GM21825 (cell line): Measurements from ENCODE around the gene ZMYM3.
"Not testable (repeated sequence)": the region's sequence is repeated elsewhere in the genome, so short reads cannot be mapped to it uniquely, and the experiment has no call there.

Experiments
- ATAC-seq: cut with Tn5 transposase; IDR thresholded peaks from one replicate; pipeline ENCODE4 v1.9.1; 2021; ENCODE audit warnings: mild to moderate bottlenecking, moderate library complexity; ENCODE audit not compliant: unreplicated experiment

Gene ZMYM3

GRCh38 chrX:71254092-71254963 lies at the start of gene ZMYM3:
Gene ZMYM3 (minus strand): TSS chrX:71254140. CDS start chrX:71253255, 885 bp downstream.
- peak; percentile 68 for ATAC-seq

- ATAC-seq, result no peak
These were observed 48.7 kb upstream of the ZMYM3 start for GRCh38 chrX:71302461-71303213.

DNA sequence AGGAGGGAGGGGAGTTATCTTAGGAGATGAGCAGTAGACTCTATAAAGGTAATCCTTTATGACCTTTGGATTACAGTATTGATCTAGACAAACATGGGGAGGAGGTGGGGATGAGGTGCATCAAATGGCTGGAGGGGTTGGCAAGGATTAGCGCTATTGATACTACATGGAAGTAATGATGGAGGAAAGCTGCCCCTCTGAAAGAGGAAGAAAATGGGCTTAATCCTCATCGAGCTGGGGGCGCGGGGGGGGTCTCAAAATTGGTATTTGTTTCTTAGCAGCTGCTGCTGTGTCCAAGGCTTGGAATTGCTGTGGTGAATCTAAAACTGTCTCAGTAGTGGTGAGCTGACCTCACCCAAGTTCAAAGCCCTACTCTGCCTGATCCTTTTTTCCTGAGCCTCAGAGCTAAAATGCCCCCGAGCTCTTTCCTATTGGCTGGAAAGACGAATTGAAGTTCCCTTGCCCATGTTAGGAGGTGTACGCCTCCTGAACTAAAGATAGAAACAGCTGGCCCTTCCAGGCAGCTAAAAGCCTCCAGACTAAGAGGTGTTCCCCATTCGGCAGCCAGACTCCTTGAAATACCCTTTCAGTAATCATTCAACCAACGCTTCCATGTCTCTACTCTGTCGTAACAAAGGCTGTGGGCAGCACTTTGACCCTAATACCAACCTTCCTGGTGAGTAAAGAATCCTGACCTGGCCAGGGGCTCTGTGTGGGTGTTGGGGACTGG lies 47.4 kb upstream of the ZMYM3 start, which contains the start of gene ITGB1BP2:
TSS of gene ITGB1BP2 (plus strand) at position 556 of the 730 bp plus-strand sequence. CDS start at position 613, 57 bp downstream.
- ATAC-seq, result no peak

DNA sequence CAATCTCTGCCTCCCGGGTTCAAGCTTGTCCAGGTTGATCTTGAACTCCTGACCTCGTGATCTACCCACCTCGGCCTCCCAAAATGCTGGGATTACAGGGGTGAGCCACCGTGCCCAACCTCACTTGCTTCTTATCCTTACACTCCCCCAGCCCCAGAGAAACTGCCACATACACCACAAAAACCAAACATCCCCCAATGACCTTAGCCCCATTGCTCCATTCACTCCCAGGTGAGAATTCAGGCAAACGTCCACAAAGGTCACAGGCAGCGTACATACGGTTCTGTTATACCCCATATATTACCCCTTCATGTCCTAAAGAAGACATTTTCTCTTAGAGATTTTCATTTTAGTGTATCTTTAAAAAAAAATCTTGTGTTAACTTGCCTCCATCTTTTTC lies 46.6 kb upstream of the ZMYM3 start:
- ATAC-seq, result not testable (repeated sequence)

GRCh38 chrX:71300064-71300463 lies 46.1 kb upstream of the ZMYM3 start:
- ATAC-seq, result not testable (repeated sequence)

- no peak for ATAC-seq
These were observed 44.2 kb upstream of the ZMYM3 start for GRCh38 chrX:71298119-71298518.

DNA sequence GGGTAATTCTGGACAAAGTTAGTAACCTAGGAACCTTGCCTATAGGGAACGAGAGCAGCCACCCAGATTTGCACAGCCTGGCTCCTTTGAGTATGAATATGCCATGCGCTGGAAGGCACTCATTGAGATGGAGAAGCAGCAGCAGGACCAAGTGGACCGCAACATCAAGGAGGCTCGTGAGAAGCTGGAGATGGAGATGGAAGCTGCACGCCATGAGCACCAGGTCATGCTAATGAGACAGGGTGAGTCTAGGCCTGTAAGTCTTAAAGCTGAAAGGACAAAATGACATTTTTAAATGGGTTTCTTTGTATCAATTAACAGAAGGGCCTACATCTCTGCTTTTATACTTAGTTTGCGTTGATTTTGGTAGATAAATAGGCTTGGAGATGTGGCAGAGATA lies 42.9 kb upstream of the ZMYM3 start:
- no peak for ATAC-seq

GRCh38 chrX:71292669-71293365 lies 38.9 kb upstream of the ZMYM3 start:
- ATAC-seq, result no peak

DNA sequence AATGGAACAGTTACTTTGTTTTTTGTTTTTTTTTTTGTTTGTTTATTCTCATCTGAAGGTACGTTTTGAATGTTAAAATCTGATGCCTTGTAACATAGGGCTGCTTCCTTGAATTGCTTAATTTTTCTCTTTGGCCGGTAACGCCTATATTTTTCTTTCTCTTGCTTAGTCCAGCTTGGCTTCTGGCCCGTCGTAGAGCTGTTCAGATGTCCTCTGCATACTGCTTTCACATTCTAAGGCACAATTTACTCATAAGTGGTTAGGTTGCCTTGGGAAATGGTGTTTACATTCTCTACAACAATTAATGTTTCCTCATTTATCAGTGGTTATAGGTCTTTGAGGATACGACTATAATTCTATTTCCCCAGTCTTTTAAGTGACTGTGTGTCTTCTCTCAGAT lies 37.4 kb upstream of the ZMYM3 start:
- ATAC-seq, result no peak

DNA sequence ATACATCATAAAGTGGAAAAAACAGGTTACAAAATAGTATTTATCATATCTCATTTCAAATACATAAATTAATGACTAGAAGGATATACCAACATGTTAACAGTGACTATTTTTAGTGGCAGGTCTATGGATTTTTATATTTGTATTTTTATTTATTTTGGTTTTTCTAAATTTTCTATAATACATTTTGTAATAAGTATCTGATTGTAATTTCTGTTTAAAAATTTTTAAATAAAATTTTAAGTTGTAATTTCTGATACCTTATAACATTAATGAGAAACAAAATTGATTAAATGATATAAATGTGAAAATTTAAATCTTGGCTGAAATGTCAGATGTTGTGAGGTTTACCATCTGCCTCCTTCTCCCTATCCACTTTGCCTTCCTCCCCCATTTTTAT lies 32.0 kb upstream of the ZMYM3 start:
- no peak for ATAC-seq

DNA sequence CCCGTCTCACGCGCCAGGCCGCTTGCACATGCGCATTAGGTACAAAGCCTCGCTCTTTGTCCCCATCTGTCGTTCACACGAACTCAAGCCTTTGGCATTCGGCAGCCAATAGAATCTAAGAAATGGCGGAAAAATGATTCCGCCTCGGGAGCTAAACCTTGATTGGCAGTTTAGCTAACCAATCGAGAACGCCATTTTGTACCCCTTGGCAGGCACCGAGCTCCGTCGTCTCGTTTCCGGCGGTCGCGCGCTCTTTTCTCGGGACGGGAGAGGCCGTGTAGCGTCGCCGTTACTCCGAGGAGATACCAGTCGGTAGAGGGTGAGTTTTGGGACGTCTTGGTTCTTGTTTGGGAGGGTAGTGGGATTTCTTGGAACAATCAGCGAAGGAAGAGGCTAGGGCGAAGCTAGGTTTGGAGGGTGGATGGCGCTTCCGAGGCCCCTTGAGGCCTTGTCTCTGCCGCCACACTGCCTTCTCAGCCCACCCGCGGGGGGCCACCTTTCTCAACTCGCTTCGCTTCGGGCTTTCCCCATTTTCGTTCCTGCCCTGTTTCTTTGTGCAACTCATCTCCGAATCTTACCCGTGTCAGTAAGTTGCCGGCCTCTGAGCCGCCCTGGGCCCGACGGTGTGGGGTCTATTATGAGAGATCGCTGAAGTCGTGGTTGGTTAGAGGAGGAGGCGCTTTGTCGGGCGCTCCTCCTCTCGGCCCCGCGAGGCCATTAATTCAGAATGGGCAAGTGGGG lies 29.6 kb upstream of the ZMYM3 start, which contains the start of gene NONO:
TSS of gene NONO (plus strand) at position 233 of the 741 bp plus-strand sequence. CDS start 7,003 bp downstream, outside the sequence.
- peak; percentile 84 for ATAC-seq

DNA sequence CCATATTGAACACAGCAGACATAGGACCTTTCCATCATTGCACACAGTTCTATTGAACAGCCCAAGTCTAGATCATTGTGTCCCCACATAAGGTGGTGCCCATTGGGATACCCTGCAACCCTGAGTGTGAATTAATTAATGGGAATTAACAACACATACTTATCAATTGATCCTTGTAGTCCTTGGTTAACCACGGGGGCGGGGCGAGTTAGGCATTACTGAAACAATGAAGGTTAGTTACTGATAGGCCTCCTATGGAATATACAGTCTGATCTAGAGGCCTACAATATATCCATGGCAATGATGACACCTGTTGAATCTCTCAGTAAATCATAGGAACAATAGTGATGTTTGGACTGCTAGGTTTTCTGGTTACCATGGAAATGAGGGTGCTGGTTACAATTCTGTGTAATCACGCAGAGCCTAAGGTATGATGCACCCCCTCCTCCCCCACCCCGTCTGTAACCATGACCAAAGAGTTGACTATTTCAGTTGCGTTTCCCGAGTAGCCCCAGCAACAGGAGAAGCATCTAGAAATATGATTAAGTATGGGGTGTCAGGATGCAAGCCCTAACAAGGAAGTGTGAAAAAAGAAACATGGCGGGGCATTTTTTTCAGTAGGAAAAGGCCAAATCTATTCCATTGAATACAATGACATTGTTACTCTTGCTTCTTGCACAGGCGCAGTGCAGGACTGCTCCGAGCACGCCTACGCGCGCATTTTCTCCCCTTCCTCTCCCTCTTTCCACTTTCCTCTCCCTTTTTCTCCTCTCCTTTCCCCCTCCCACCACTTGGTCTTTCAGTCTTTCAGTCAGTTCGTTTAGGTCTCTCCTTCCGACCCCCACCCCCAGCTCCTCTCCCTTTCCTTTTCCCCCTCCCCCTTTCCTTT lies 28.8 kb upstream of the ZMYM3 start:
- ATAC-seq, result peak; percentile 19

GRCh38 chrX:71281300-71281699 lies 27.4 kb upstream of the ZMYM3 start:
- not testable (repeated sequence) for ATAC-seq

DNA sequence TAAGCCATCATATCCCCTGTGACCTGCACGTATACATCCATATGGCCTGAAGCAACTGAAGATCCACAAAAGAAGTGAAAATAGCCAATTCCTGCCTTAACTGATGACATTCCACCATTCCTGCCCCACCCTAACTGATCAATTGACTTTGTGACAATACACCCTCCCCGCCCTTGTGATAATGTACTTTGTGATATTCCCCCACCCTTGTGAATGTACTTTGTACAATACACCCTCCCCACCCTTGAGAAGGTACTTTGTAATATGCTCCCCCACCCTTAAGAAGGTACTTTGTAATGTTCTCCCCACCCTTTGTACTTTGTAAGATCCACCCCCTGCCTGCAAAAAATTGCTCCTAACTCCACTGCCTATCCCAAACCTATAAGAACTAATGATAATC lies 18.4 kb upstream of the ZMYM3 start:
- not testable (repeated sequence) for ATAC-seq

GRCh38 chrX:71269801-71270395 lies 16.0 kb upstream of the ZMYM3 start:
- no peak for ATAC-seq

DNA sequence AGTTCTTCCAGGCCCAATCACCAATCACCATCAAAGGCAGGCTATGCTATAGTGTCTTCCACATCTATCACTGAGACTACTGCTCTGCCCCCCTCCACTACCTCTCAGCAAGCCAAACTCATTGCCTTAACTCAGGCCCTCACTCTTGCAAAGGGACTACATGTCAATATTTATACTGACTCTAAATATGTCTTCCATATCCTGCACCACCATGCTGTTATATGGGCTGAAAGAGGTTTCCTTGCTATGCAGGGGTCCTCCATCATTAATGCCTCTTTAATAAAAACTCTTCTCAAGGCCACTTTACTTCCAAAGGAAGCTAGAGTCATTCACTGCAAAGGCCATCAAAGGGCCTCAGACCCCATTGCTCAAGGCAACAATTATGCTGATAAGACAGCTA lies 14.7 kb upstream of the ZMYM3 start:
- not testable (repeated sequence) for ATAC-seq

DNA sequence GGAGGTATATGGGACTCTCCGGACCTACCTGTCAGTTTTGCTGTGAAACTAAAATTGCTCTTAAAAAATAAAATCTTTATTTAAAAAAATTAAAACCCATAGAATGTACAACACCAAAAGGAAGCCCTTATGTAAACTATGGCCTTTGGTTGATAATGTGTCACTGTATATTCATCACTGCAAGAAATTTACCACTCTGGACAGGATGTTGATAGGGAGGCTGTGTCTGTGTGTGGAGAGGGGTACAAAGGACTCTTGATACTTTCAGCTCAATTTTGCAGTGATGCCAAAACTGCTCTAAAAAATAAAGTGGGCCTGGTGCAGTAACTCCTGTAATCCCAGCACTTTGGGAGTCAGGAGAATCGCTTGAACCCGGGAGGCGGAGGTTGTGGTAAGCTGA lies 2.9 kb upstream of the ZMYM3 start:
- no peak for ATAC-seq

GRCh38 chrX:71256051-71256450 lies 2.1 kb upstream of the ZMYM3 start:
- ATAC-seq, result no peak
